ENCODE data around the gene HIVEP3.

- TF ChIP-seq MAX (IDR thresholded peaks at IDR 0.05; ENCODE audit: low read depth, low read length) (no peak), POLR2A (IDR thresholded peaks at IDR 0.05; ENCODE audit: extremely low read depth, insufficient read length) (no peak)
Observed at GRCh38 chr1:41853907-41854306, 64.8 kb downstream of the HIVEP3 start.
